Upper lobe of left lung (tissue), 6 donors: ENCODE data around the gene INTS4. TPM values are rescaled to one million over a fixed set of nuclear protein-coding genes. Genes with fewer than 3 reads are reported as not detected.
"Not testable (repeated sequence)": the region's sequence is repeated elsewhere in the genome, so short reads cannot be mapped to it uniquely, and the experiment has no call there.

Experiments
- ATAC-seq, 2 donors: fragments of 200-7000 bp; cut with Tn5 transposase; one replicate each; pipeline ENCODE4 v1.9.1; 2022; ENCODE audit warnings: mild to moderate bottlenecking in 2 of 2, moderate library complexity in 2 of 2; ENCODE audit not compliant: low FRiP score in 2 of 2
- DNase-seq, 2 donors: peaks; one replicate each; pipeline ENCODE4 v3.0.0-alpha.2; 2019 to 2020
- H3K27ac ChIP-seq, 4 donors: fragments of 200-600 bp; sonication (generic); one replicate each; pipeline ENCODE4 v1.5.1; 2016 to 2019
- H3K27me3 ChIP-seq, 4 donors: fragments of 200-600 bp; sonication (generic); one replicate each; pipeline ENCODE4 v1.5.1; 2017 to 2019
- H3K36me3 ChIP-seq, 4 donors: fragments of 200-600 bp; sonication (generic); one replicate each; pipeline ENCODE4 v1.5.1; 2016 to 2019
- H3K4me1 ChIP-seq, 4 donors: fragments of 200-600 bp; sonication (generic); one replicate each; pipeline ENCODE4 v1.5.1; 2018 to 2019
- H3K4me3 ChIP-seq, 4 donors: fragments of 200-600 bp; sonication (generic); one replicate each; pipeline ENCODE4 v1.5.1; 2017 to 2019; ENCODE audit warnings: mild to moderate bottlenecking in 2 of 4, moderate library complexity in 1 of 4
- H3K9me3 ChIP-seq, 4 donors: fragments of 200-600 bp; sonication (generic); one replicate each; pipeline ENCODE4 v1.5.1; 2018 to 2019
- EP300 ChIP-seq, 4 donors: sonication (generic); formaldehyde crosslinking; IDR thresholded peaks; one replicate each; pipeline ENCODE4 v1.5.1; 2017; ENCODE audit warnings: antibody characterized with exemption in 4 of 4, control low read depth in 2 of 4
- POLR2A ChIP-seq, 4 donors: fragments of 450-650 bp; IDR thresholded peaks; one replicate each; pipeline ENCODE4 v1.5.1; 2016 to 2017; ENCODE audit warnings: antibody characterized with exemption in 4 of 4, mild to moderate bottlenecking in 2 of 4
- POLR2AphosphoS5 ChIP-seq, 2 donors: sonication (generic); formaldehyde crosslinking; IDR thresholded peaks; one replicate each; pipeline ENCODE4 v1.5.1; 2017; ENCODE audit warnings: antibody characterized with exemption in 2 of 2
- WGBS, 2 donors: methylation state at CpG; one replicate each; pipeline ENCODE4 v1.1.5; 2017 to 2018; 5-methylcytosine and 5-hydroxymethylcytosine counted together
- total RNA-seq, 6 donors: library from RNA; depleted of rRNA in 4 of 6; stranded (reverse); fragments of >200 nt in 4 of 6; gene quantifications; one replicate each; pipeline versions ENCODE4 v1.1.0 to v1.2.1, GENCODE V29; 2016 to 2021
- TF ChIP-seq, protein P1 (sequence below), 6 experiments: fragments of 450-650 bp in 4 of 6; fragments of 200-600 bp in 2 of 6; sonication (generic) in 2 of 6; IDR thresholded peaks; one replicate each; pipeline ENCODE4 v1.5.1; 2016 to 2019; ENCODE audit warnings: antibody characterized with exemption in 6 of 6
- donor health status: DM: no; HTN: no; CAD: no; lungs with moderate emphysema.
- donor health status: DM: no; HTN: yes; CAD: no; lungs with severe emphysema.

The INTS4 gene
- total RNA-seq, 6 donors from 2014 or later: 15.3 to 58.7 (median 28.8) TPM

DNA sequence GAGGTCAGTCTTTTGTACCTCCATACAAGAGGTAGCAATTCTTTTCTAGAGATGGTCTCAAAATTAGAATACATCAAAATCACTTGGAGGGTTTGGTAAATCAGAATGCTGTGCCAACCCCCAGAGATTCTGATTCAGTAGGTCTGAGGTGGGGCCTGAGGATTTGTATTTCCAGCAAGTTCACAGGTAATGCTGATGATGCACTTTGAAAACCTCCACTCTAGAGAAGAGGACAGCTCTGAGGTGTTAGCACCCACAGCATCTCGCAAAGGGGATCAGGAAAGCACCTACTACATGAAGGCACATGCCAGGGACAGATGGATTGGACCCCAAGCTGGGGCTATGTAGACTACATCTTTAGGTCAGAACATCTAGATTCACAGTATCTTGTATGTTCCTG lies 21.4 kb upstream of the INTS4 start:
- H3K27ac ChIP-seq: no peak overlapping the region
- WGBS, 2 donors: 90 to 100% methylated on average over 1 of the region's 1 CpG
- peaks cover 0 to 8% (median 3%) of the 10 kb centered on the region in 4 donors for H3K4me1 ChIP-seq
- DNase-seq (no peak), ATAC-seq (no peak)
- H3K9me3 ChIP-seq: no peaks in the 10 kb centered on the region
- no peak for TF ChIP-seq POLR2AphosphoS5 (IDR thresholded peaks at IDR 0.05)
- H3K36me3 ChIP-seq: peaks cover 0 to 14% (median 7%) of the 10 kb centered on the region in 4 donors
- H3K27me3 ChIP-seq: no peaks in the 10 kb centered on the region
- H3K4me3 ChIP-seq: no peak overlapping the region

DNA sequence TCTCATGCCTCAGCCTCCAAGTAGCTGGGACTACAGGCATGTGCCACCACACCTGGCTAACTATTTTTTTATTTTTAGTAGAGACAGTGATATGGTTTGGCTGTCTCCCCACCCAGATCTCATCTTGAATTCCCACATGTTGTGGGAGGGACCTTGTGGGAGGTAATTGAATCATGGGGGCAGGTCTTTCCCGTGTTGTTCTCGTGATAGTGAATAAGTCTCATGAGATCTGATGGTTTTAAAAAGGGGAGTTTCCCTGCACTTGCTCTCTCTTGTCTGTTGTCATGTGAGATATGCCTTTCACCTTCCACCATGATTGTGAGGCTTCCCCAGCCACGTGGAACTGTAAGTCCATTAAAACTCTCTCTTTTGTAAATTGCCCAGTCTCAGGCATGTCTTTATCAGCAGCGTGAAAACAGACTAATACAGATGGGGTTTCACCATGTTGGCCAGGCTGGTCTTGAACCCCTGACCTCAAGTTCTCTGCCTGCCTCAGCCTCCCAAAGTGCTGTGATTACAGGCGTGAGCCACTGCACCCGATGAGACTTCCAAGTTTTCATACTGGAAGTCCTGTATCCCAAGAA lies 20.6 kb upstream of the INTS4 start:
- not testable (repeated sequence) for DNase-seq, H3K27ac ChIP-seq, ATAC-seq, H3K9me3 ChIP-seq, H3K27me3 ChIP-seq, H3K4me3 ChIP-seq, H3K4me1 ChIP-seq
- peaks cover 0 to 14% (median 7%) of the 10 kb centered on the region in 4 donors for H3K36me3 ChIP-seq
- 57 to 90% methylated on average over 4 to 6 of the region's 6 CpGs for WGBS, 2 donors

DNA sequence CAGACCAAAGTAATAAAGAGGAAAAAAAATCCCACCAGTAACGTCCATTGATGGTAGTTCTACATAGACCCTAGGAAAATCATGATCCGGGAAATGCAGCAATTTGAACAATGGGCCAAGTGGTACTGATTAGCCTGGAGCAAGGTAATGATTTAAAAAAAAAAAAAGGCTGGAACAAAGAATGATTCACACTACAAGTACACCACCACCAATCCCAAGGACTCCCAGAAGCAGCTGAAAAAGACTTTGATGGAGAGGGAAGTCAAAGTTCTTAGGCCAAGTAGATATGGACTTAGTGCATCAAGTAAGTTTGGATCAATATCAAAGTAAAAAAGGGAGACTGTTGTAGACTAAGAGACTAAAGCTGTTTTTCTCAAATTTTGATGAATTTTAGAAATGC lies 16.8 kb upstream of the INTS4 start:
- no peaks in the 10 kb centered on the region for H3K4me1 ChIP-seq
- TF ChIP-seq POLR2A (IDR thresholded peaks at IDR 0.05) (no peak), POLR2AphosphoS5 (IDR thresholded peaks at IDR 0.05) (no peak), EP300 (IDR thresholded peaks at IDR 0.05) (no peak)
- TF ChIP-seq, protein P1, sequence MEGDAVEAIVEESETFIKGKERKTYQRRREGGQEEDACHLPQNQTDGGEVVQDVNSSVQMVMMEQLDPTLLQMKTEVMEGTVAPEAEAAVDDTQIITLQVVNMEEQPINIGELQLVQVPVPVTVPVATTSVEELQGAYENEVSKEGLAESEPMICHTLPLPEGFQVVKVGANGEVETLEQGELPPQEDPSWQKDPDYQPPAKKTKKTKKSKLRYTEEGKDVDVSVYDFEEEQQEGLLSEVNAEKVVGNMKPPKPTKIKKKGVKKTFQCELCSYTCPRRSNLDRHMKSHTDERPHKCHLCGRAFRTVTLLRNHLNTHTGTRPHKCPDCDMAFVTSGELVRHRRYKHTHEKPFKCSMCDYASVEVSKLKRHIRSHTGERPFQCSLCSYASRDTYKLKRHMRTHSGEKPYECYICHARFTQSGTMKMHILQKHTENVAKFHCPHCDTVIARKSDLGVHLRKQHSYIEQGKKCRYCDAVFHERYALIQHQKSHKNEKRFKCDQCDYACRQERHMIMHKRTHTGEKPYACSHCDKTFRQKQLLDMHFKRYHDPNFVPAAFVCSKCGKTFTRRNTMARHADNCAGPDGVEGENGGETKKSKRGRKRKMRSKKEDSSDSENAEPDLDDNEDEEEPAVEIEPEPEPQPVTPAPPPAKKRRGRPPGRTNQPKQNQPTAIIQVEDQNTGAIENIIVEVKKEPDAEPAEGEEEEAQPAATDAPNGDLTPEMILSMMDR (IDR thresholded peaks at IDR 0.05): no peak
- H3K9me3 ChIP-seq: no peaks in the 10 kb centered on the region
- H3K27me3 ChIP-seq: no peaks in the 10 kb centered on the region
- DNase-seq (no peak), ATAC-seq (no peak)
- peaks cover 0 to 8% (median 2%) of the 10 kb centered on the region in 4 donors for H3K36me3 ChIP-seq
- 87 to 88% methylated on average over 2 of the region's 2 CpGs for WGBS, 2 donors
- no peak overlapping the region for H3K27ac ChIP-seq
- no peak overlapping the region for H3K4me3 ChIP-seq

DNA sequence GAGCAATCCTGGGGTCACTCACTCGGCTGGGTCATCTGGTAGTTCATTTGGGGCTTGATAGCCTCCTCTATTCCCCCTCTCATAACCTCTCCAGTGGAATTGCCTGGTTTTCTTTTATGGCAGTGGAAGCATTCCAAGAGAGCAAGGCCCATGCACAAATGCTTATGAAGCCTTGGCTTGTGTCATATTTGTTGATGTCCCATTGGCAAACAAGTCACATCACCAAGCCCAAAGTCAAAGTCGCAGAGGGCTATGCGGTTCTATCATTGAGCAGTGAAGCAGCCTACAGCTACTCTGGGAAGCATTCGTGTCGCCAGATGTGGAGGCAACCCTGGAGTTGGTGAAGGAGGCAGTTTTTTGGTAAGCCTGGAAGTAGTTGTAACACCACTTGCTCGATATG lies 16.3 kb upstream of the INTS4 start:
- no peak for TF ChIP-seq POLR2AphosphoS5 (IDR thresholded peaks at IDR 0.05)
- TF ChIP-seq EP300 (IDR thresholded peaks at IDR 0.05): no peak
- TF ChIP-seq POLR2A (IDR thresholded peaks at IDR 0.05): no peak
- TF ChIP-seq, protein P1 (IDR thresholded peaks at IDR 0.05): no peak
- no peak overlapping the region for H3K4me3 ChIP-seq

DNA sequence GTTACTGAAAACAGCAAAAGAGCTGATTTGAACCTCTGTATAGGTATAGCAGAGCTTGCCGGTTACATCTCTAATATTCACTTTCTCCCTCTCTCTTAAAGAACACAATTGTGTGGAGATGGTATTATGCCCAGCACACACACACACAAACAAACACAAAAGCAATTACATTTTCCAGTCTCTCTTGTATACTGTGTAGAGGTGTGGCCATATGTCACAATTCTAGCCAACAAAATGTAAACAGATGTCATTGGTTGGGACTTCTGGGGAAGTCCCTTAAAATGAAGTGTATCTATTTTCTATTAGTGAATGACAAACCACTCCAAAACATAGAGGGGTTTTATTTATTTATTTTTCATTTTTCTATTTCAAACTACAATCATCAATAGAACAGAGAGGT lies 15.8 kb upstream of the INTS4 start:
- Histone ChIP-seq H3K4me1 (no peaks in the 10 kb centered on the region), H3K9me3 (no peaks in the 10 kb centered on the region), H3K4me3 (no peak overlapping the region), H3K36me3 (no peaks in the 10 kb centered on the region), H3K27ac (no peak overlapping the region), H3K27me3 (no peaks in the 10 kb centered on the region)
- WGBS, 2 donors: 93 to 100% methylated on average over 1 of the region's 1 CpG
- ATAC-seq (no peak), DNase-seq (no peak)
- no peak for TF ChIP-seq POLR2A (IDR thresholded peaks at IDR 0.05)
- no peak for TF ChIP-seq EP300 (IDR thresholded peaks at IDR 0.05)
- TF ChIP-seq, protein P1 (IDR thresholded peaks at IDR 0.05): no peak
- no peak for TF ChIP-seq POLR2AphosphoS5 (IDR thresholded peaks at IDR 0.05)

More for the DNA sequence above, 16.3 kb upstream of the INTS4 start:
- H3K27me3 ChIP-seq: no peaks in the 10 kb centered on the region
- no peak overlapping the region for H3K27ac ChIP-seq
- no peaks in the 10 kb centered on the region for H3K4me1 ChIP-seq
- H3K9me3 ChIP-seq: no peaks in the 10 kb centered on the region
- DNase-seq (no peak), ATAC-seq (no peak)
- WGBS, 2 donors: 93 to 94% methylated on average over 4 to 6 of the region's 6 CpGs
- H3K36me3 ChIP-seq: peaks cover 0 to 3% (median under 1%) of the 10 kb centered on the region in 4 donors

DNA sequence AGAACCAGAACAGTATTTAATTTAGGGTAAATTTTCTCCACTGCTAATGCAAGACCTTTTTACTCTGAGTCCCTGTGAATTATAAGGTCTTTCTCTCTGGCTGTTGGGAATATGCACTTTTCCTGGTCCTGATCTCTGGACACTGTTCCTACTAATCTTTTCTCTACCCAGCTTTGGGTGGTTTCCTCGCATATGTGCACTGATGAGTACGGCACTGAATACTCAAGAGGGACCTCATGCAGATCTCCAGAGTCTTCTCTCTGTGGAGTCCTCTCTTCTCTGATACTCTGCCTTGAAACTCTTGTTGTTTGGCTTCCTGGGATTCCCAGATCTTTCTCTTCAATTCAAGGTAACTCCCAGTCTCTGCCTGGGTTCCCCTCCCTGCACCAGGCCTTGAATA lies 14.6 kb upstream of the INTS4 start:
- no peak for TF ChIP-seq POLR2A (IDR thresholded peaks at IDR 0.05)
- TF ChIP-seq POLR2AphosphoS5 (IDR thresholded peaks at IDR 0.05): no peak
- TF ChIP-seq, protein P1 (IDR thresholded peaks at IDR 0.05): no peak
- no peak for TF ChIP-seq EP300 (IDR thresholded peaks at IDR 0.05)
- Histone ChIP-seq H3K27me3 (no peaks in the 10 kb centered on the region), H3K36me3 (no peaks in the 10 kb centered on the region), H3K4me3 (no peak overlapping the region), H3K4me1 (no peaks in the 10 kb centered on the region), H3K9me3 (no peaks in the 10 kb centered on the region), H3K27ac (no peak overlapping the region)
- 89 to 92% methylated on average over 2 of the region's 2 CpGs for WGBS, 2 donors
- peak in 1 of 2 donors; percentile 25 for DNase-seq
- ATAC-seq: no peak
